ENCODE results near the gene AP2B1. TPM values are rescaled to one million over a fixed set of nuclear protein-coding genes. Genes with fewer than 3 reads are reported as not detected.

AP2B1 gene
- total RNA-seq, 1 experiment from 2014 or later = 217 TPM

- no peak overlapping the region for H4K5ac ChIP-seq (ENCODE audit: insufficient read length, low read depth, low read length)
- H2BK120ac ChIP-seq (ENCODE audit: low read depth, low read length, poor library complexity, severe bottlenecking) = no peak overlapping the region
- H3K79me2 ChIP-seq (ENCODE audit: insufficient read depth, low read length) = no peaks in the 10 kb centered on the region
- no peak overlapping the region for H3K27ac ChIP-seq (ENCODE audit: insufficient read length, low read depth, low read length)
- no peak overlapping the region for H3K56ac ChIP-seq (ENCODE audit: insufficient read length, low read depth, low read length)
- no peak overlapping the region for H2BK5ac ChIP-seq (ENCODE audit: insufficient read length, low read length)
- H3K4me1 Mint-ChIP-seq = no peaks in the 10 kb centered on the region
- no peaks in the 10 kb centered on the region for H3K9me3 Mint-ChIP-seq
- H4K91ac ChIP-seq (ENCODE audit: insufficient read length, low read depth, low read length) = no peak overlapping the region
- no peak overlapping the region for H3K4ac ChIP-seq (ENCODE audit: low read depth, low read length)
- H3K27ac Mint-ChIP-seq = no peak overlapping the region
- H3K4me1 ChIP-seq (ENCODE audit: insufficient read depth, low read length) = no peaks in the 10 kb centered on the region
- H3K27me3 ChIP-seq (ENCODE audit: insufficient read depth, low read length) = no peaks in the 10 kb centered on the region
- H3K4me3 Mint-ChIP-seq = no peak overlapping the region
- no peak for TF ChIP-seq CTCF (conservative IDR thresholded peaks at IDR 0.05)
- H3K9ac ChIP-seq (ENCODE audit: extremely low read depth, insufficient read length, low read length) = no peak overlapping the region
- H4K20me1 ChIP-seq (ENCODE audit: control insufficient read depth, insufficient read depth, insufficient read length) = no peaks in the 10 kb centered on the region
- no peaks in the 10 kb centered on the region for H3K23me2 ChIP-seq (ENCODE audit: insufficient read length, low read depth, low read length, poor library complexity, severe bottlenecking)
- H2AFZ ChIP-seq (ENCODE audit: low read length) = no peak overlapping the region
- no peak overlapping the region for H2BK12ac ChIP-seq (ENCODE audit: insufficient read length, low read depth, low read length)
- peaks cover 29% of the 10 kb centered on the region for H3K27me3 Mint-ChIP-seq (ENCODE audit: low read depth)
- H3K4me2 ChIP-seq (ENCODE audit: insufficient read depth, insufficient read length, low read length) = no peak overlapping the region
- no peak overlapping the region for H3K18ac ChIP-seq (ENCODE audit: insufficient read length, low read depth, low read length)
- no peak overlapping the region for H2BK20ac ChIP-seq (ENCODE audit: low read depth, low read length, poor library complexity, severe bottlenecking)
- no peaks in the 10 kb centered on the region for H3K36me3 Mint-ChIP-seq (ENCODE audit: insufficient read depth in 1 of 3, low read depth in 3 of 3)
- no peak overlapping the region for H4K8ac ChIP-seq (replicated peaks; ENCODE audit: insufficient read length, low read depth, low read length)
- no CpG with 5 or more reads among the region's 1 CpG for WGBS (ENCODE audit: extremely low coverage, insufficient read length, low lambda C conversion rate)
- DNase-seq = no peak
- H3K79me1 ChIP-seq (ENCODE audit: insufficient read depth, low read depth, low read length, poor library complexity, severe bottlenecking) = no peaks in the 10 kb centered on the region
- no peak overlapping the region for H2BK15ac ChIP-seq (ENCODE audit: low read depth, low read length)
- H3K14ac ChIP-seq (ENCODE audit: insufficient read depth, low read length) = no peak overlapping the region
- no peak overlapping the region for H2AK5ac ChIP-seq (ENCODE audit: insufficient read length, low read length)
- no peak overlapping the region for H3K23ac ChIP-seq (ENCODE audit: insufficient read length, low read depth, low read length)
- no peak overlapping the region for H3T11ph ChIP-seq (ENCODE audit: low read length)
- H3K9me3 ChIP-seq (ENCODE audit: control insufficient read depth, low read depth, low read length) = no peaks in the 10 kb centered on the region
These were observed 42.0 kb upstream of the AP2B1 start for GRCh38 chr17:35545150-35545549.

All from H9 (cell line).